ENCODE measurements around the gene ATMIN.
A peak's percentile ranks its signal among the peaks of the same experiment; 100 is the strongest.

Gene ATMIN

DNA sequence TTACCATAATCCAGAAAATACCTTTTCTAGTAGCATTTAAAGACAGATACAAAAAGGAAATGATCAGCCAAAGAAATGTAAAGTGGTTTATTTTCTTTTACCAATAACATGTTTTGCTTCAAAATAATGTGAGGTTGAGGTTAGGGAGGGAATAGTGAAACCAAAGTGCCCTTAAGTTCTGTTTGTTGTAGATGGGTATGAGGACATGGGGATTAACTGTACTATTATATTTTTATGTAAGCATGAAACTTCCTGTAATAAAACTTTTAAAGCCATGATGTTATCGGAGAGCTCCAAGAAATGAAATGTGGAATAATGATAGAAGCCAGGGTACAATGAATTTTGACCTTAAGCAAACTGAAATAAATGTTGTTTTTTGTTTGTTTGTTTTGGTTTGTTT lies 31.5 kb downstream of the ATMIN start:
- no peak for DNase-seq (ENCODE audit: low read depth in 2 of 2)

DNA sequence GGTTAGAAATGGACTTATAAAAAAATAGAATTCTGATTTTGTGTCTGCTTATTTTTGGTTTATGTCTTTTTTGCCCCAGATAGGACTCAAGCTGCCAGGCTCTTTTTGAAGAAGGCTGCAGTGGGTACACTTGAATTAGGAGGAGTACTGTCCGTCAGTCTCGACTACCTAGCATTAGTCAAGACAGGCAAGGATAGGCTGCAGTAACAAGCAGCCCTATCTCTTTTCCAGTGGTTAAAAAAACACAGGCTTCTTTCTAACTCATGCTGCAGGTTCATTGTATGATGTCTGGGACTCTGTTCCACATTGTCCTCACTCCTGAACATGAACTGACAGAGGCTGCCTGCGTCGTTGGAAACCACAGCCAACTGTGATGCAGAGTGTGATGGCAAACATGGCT lies 33.4 kb downstream of the ATMIN start:
- no peak for DNase-seq (ENCODE audit: low read depth in 2 of 2)

DNA sequence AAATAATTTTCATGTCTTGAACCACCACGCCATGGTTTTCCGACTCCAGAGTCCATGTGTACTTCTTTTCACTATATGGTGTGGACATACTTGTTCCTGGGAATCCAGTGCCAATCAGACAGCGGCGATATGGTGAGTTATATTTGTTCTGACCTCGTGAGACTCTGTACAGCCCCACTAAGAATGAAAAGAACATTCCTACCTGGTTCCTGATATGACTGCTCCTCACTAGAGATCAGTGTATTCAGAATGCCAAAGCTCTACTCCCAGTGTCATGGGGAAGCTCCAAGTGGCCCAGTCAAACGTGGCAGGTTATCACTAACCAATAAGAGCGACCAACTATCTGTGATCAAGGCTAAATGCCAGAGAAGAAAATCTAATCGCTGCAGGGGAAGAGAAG lies 35.3 kb downstream of the ATMIN start:
- DNase-seq (ENCODE audit: low read depth in 2 of 2) = no peak

DNA sequence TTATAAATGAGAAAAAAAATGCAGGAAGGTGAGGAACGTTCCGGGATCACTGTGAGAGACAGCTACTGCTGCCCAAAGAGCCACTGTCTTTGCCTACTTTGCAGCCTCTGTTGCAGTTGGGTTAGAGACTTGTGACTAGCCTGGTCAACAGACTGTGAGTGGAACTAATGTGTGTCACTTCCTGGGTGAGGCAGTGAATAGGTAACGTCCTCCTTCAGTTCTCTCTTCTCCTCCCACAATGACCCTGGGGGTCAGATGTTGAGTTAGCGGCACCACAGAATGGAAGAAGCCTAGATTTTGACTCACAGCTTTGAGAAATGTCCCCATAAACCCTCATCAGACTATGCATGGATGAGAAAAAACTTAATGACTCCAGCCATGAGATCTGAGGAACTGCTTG lies 36.2 kb downstream of the ATMIN start:
- DNase-seq (ENCODE audit: low read depth in 2 of 2) = no peak

DNA sequence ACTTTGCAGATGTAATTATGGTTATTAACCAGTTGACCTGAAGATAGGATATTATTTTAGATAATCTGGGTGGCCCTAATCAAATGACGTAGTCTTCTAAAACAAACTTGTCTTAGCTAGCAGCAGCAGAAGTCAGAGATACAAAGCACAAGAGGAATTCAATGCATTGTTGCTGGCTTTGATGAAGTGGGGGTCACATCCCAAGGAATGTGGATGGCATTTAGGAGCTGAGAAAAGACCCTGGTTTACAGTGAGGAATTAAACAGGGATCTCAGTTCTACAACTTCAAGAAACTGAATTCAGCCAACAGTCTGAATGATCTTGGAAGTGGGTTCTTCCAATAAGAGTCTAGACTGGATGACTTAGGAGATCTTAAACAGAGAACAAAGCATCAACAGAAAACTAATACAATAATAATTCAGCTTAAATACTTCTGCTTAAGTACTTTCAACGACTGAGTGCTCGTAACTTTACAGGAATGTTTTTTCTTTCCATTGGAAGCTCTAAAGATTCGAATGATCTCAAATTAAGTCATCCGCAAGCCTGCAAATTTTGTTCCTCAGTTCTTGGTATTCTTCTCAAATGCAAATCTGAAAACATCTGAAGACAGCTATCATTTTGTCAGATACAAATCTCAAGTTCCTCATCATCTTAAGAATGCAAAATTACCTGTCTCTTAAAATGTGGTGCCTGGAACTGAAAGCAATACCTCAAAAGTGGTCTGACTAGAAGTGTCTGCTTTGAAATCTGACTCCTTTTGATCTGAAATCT lies 38.1 kb downstream of the ATMIN start:
- DNase-seq (ENCODE audit: low read depth in 2 of 2) = no peak

DNA sequence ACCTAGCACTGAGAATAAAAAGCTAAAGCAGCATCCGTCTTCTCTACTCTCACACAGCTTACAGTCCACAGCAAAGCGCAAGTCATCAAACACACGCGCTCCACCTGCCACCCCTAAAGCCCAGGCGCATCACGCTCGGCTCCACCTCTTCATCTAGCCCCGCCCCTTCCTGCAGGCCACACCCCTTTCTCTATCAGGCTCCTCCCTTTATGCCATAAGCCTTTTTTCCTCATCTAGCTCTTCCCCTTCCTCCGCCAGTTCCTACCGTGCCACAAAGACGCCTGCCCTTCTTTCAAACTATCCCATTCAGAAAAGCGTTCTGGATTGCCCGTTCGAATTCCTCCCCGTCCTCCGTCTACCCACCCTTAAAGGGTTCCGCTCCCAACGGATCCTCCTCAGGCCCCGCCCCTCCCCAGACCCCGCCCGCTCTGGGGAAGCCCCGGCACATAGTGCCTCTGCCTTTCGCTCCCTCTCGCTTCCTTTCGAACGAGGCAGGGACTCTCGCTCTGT lies 41.0 kb downstream of the ATMIN start:
- peak; percentile 87 to 94 for DNase-seq (ENCODE audit: low read depth in 2 of 2)

DNA sequence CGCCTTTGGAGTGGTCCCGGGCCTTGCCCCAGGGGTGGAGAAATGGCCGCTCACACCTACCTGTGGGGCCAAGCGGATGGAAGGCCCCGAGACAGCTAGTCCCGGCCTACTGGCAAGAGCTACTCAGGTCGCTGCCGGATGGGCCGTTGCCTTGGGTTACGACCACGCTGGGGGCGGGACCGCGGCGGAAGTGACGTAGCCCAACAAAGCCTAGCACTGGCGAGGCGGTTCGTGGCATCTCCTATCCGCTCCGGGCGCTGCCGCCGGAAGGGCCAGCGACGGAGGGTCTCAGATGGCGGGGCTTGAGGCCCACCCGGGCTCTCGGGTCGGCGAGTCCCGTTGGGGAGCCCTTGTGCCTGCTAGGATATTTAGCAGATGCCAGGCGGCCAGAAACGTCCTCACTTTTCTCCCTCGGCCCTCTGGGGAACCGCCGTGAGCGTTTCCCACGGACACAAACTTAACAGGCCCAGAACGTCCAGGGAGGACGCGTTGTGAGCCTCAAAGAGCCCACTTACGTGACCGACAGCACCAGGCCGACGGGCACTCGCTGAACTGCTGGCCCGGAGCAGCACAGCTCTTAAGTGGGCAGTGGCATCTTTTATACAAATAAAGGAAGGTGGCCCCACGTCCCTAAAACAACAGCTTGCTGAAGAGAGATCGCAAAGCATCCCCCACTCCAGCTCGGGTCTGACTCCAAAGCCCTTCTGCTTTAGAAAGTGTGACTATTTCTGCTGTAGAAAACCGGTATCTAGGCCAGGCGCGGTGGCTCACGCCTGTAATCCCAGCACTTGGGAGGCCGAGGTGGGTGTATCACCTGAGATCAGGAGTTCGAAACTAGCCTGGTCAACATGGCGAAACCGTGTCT lies 41.7 kb downstream of the ATMIN start, which contains the start of gene C16orf46:
Gene C16orf46 (minus strand): TSS at position 163 of the 865 bp plus-strand sequence. CDS start 13,283 bp downstream, outside the sequence.
- peak; percentile 95 for DNase-seq (ENCODE audit: low read depth in 2 of 2)

DNA sequence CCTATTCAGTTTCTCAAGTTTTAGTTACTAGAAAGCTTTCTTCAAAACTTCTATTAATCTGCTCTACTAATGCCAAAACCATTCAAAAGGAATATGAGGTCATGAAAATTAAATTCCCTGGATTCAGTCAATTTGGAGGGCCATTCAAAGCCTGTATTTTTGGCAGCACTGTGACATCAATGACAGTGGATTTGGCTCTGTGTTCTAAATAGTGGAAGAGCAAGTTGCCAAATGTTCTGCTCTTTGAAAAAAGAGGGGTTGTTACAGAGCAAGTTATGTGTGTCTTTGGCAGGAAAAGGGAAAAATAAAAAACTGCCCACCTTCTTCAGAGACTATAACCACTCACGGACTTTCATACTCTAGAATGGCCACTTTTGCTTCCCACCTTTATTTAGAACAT lies 44.6 kb downstream of the ATMIN start:
- DNase-seq (ENCODE audit: low read depth in 2 of 2) = no peak

DNA sequence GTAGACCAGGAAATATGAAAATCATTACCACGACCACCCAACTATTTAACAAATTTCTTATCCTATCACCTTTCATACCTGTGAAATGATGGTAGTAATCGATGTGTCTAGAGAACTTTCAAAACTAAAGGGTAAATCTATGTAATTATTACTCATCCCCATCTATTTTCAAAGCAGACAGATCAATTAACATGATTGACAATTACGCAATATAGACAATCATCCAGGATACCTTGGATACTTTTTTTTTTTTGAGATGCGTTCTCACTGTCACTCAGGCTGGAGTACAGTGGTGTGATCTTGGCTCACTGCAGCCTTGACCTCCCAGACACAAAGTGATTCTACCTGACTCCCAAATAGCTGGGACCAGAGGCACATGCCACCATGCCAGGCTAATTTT lies 45.4 kb downstream of the ATMIN start:
- no peak for DNase-seq (ENCODE audit: low read depth in 2 of 2)

DNA sequence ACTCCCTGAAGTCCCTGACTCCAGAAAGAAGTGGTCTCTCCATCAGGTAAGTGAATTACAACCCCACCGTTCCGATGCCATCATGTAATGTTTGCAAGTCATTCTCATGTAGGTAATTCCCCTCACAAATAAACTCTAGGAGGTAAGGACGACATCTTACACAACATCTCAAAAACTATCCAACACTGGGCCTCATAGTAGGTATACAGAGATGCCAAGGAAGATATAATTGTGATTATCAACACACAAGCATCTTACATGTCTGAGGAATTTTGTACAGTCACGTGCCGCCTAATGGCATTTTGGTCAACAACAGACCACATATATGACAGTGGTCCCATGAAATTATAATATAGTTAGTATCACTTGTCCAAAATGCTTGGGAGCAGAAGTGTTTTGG lies 53.2 kb downstream of the ATMIN start:
- no peak for DNase-seq (ENCODE audit: low read depth in 2 of 2)

DNA sequence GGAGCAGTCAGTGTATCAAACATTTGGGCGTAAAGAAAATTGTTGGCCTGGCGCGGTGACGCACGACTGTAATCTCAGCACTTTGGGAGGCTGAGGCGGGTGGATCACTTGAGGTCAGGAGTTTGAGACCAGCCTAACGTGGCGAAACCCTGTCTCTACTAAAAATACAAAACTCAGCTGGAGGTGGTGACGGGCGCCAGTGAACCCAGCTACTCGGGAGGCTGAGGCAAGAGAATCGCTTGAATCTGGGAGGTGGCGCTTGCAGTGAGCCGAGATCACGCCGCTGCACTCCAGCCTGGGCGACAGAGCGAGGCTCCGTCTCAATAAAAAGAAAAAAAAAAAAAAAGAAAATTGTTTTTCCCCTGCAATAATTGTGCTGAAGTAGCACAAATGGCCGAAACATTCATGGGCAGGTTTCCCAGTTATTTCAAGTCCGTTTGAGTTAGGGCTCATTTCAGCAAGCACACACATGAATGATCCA lies 59.2 kb downstream of the ATMIN start:
- DNase-seq (ENCODE audit: low read depth in 2 of 2) = no peak

DNA sequence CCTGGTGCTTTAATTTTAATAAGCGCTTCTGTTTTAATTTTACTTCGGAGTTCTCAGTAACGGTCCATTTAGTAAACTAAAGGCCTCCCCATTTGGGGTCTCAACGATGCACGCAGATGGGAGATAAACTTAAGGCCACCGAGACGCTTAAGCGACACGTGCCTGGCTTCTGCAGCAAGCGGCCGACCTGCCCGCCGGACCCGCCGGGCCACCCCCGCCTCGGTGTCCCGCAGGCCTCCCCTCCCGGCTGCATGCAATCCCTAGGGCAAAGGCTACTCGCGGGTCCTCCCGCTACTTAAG lies 60.0 kb downstream of the ATMIN start:
- no peak for DNase-seq (ENCODE audit: low read depth in 2 of 2)

DNA sequence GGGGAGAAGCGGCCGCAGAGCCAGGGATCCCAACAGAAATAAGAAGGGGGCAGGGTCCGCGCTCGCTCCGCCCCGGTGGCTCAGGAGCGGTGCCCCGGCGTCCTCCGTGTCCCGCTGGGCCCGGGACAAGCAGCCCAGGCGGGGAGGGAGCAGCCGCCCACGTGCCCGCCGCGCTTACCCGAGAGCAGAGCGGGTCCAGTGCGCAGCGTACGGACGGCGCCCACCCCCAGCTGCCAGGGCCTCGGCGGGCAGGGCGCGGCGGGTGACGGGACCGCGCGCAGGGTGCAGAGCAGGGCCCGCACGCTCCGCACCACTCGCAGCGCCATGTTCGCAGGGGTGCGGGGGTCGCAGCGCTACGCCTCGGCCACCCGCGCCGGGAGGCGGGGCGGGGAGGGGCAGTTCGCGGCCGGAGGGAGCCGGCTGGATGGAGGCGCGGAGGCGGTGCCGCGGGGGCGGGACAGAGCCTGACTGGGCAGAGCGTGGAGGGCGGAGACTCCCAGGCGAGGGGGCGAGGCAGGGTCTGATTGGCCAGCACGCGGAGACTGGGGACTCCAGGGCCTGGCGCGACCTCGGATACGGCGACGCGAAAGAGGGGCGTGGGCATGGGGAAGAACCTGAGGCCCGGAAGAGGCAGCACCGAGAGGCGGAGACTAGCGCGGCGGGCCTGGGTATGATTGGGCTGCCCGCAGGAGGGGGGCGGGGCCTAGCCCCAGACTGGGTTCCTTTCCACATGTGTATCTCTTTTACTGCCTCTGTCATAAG lies 60.5 kb downstream of the ATMIN start, which contains the start of gene GCSH:
Gene GCSH (minus strand): TSS at position 443 of the 762 bp plus-strand sequence. CDS start 117 bp downstream, at position 326.
- DNase-seq (ENCODE audit: low read depth in 2 of 2) = peak; percentile 95

DNA sequence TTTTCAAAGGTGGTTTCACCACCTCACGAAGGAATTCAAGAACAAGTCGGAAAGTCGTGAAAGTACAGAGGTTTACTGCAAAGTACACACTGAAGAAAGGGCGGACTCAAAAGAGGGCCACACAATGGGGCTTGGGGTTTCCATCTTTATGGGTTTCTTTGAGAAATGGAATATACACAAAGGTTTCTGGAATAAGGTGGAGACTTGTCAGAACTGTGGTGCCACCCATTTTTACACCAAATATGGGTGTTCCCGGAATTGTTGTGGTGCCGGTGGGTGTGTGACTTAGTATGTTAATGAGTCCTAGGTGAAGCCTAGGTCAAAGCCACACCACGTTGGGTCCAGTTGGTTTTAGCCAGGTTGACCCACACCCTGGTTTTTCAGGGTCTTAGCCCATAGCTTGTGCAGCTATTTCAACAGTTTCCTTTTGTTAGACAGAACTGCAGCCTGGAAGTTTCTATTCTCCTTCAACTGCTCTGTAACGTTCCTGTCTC lies 61.1 kb downstream of the ATMIN start:
- DNase-seq (ENCODE audit: low read depth in 2 of 2) = no peak
